ENCODE results near the gene TLL2. TPM values are rescaled to one million over a fixed set of nuclear protein-coding genes. Genes with fewer than 3 reads are reported as not detected.

The TLL2 gene
- total RNA-seq, 1 experiment from 2014 or later = 0.11 TPM

DNA sequence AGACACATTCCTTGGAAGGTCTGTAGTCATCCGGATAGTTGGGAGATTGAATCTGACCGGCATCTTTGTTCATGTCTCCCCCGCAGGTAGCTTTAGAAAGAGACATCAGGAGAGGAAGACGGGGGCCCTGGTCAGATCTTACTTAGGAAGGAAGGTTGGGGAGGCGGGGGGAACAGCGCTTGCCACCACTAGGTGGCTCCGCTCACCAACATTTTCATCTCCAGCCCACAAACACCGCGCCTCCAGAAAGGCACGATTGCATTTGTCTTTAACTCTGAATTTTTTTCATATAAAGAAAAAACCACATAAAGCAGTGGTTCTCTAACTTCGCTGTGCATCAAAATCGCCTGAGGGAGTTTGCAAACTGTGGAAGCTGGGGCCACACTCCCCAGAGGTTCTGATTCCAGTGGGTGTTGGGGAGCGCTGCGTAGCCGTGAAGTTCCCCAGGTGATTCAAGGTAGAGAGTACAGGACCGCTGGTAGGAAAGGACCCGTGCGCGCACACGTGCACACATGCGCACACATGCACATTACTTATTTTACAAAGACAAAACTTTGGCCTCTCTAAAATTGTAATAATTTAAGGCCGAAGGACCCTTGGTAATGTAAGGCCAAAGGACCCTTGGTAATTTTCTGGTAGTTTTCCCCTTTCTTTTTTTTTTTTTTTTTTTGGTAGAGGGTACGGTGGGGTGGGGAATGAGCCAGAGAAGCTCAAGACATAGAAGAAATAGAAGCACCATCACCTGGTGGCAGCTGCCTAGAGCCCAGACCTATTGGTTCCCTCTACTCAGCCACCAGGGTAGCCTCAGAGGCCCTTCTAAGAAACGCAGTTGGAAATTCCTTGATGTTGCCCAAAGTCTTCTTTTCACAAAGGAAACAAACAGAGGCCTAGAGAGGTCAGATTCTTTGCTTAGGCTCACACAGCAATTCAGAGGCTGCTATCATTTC, 117.5 kb downstream of the TLL2 start:
- POLR2A ChIA-PET (ENCODE audit: low non-redundant PET) = no interaction called here
- Histone ChIP-seq H3K9me3 (ENCODE audit: low read depth, low read length, poor library complexity, severe bottlenecking) (no peaks in the 10 kb centered on the region), H3K4me1 (ENCODE audit: insufficient read depth, low read length, poor library complexity, severe bottlenecking) (peaks cover 9% of the 10 kb centered on the region), H3K4me3 (ENCODE audit: low read depth, low read length, poor library complexity, severe bottlenecking) (no peak overlapping the region), H3K27me3 (replicated peaks; ENCODE audit: insufficient read depth, low read depth, low read length, poor library complexity) (peaks cover 28% of the 10 kb centered on the region), H3K27ac (ENCODE audit: low read depth, low read length, poor library complexity, severe bottlenecking) (no peak overlapping the region), H3K36me3 (ENCODE audit: insufficient read depth, low read length, poor library complexity, severe bottlenecking) (no peaks in the 10 kb centered on the region)
- CTCF ChIA-PET = interaction anchor here (1.0 kb wide), 1 partner anchor 629 kb away, joined by 4 read pairs; no protein-coding TSS in a partner anchor
- no peak for TF ChIP-seq EZH2 (IDR thresholded peaks at IDR 0.05; ENCODE audit: borderline replicate concordance, low read depth, low read length, poor library complexity, severe bottlenecking)
- TF ChIP-seq, protein P1, sequence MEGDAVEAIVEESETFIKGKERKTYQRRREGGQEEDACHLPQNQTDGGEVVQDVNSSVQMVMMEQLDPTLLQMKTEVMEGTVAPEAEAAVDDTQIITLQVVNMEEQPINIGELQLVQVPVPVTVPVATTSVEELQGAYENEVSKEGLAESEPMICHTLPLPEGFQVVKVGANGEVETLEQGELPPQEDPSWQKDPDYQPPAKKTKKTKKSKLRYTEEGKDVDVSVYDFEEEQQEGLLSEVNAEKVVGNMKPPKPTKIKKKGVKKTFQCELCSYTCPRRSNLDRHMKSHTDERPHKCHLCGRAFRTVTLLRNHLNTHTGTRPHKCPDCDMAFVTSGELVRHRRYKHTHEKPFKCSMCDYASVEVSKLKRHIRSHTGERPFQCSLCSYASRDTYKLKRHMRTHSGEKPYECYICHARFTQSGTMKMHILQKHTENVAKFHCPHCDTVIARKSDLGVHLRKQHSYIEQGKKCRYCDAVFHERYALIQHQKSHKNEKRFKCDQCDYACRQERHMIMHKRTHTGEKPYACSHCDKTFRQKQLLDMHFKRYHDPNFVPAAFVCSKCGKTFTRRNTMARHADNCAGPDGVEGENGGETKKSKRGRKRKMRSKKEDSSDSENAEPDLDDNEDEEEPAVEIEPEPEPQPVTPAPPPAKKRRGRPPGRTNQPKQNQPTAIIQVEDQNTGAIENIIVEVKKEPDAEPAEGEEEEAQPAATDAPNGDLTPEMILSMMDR (conservative IDR thresholded peaks at IDR 0.05; ENCODE audit: low read depth, low read length) = peak; percentile 91
- DNase-seq (ENCODE audit: low spot score) = peak; percentile 75
- no TSS peak for BruUV-seq (replicated peaks)
- intact Hi-C loops (cut with micrococcal nuclease; ENCODE audit: unreplicated experiment) = loop anchor here (1.0 to 5.0 kb wide), 5 partner anchors 76 to 631 kb away; no protein-coding TSS in a partner anchor

DNA sequence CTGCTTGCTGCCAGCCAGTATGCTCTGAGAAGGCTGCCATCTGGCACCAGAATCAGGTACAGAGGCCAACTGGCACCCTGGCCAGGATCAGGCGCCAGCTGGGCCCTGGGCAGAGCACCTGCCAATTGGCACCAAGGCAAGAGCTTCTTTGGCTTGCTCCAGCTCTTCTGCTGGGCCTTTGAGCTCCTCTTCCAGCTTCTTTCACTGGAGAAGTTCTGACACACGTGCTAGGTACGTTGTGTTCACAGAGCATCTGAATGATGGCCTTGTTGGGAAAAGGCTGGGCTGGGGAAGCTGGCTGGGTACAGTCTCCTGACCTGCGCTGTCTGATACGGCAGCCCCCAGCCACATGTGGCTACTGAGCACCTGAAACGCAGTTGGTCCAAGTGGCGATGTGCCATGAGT, 123.3 kb downstream of the TLL2 start:
- ChIA-PET POLR2A (ENCODE audit: low non-redundant PET) (no interaction called here), CTCF (no interaction called here)
- H3K27ac ChIP-seq (ENCODE audit: low read depth, low read length, poor library complexity, severe bottlenecking) = no peak overlapping the region
- DNase-seq (ENCODE audit: low spot score) = no peak
- no peak for TF ChIP-seq EZH2 (IDR thresholded peaks at IDR 0.05; ENCODE audit: borderline replicate concordance, low read depth, low read length, poor library complexity, severe bottlenecking)
- TF ChIP-seq, protein P1 (conservative IDR thresholded peaks at IDR 0.05; ENCODE audit: low read depth, low read length) = no peak
- intact Hi-C loops (cut with micrococcal nuclease; ENCODE audit: unreplicated experiment) = no loop called here
- no peak overlapping the region for H3K4me3 ChIP-seq (ENCODE audit: low read depth, low read length, poor library complexity, severe bottlenecking)
- no peaks in the 10 kb centered on the region for H3K9me3 ChIP-seq (ENCODE audit: low read depth, low read length, poor library complexity, severe bottlenecking)
- H3K36me3 ChIP-seq (ENCODE audit: insufficient read depth, low read length, poor library complexity, severe bottlenecking) = no peaks in the 10 kb centered on the region
- H3K27me3 ChIP-seq (replicated peaks; ENCODE audit: insufficient read depth, low read depth, low read length, poor library complexity) = peaks cover 26% of the 10 kb centered on the region
- BruUV-seq (replicated peaks) = no TSS peak
- no peaks in the 10 kb centered on the region for H3K4me1 ChIP-seq (ENCODE audit: insufficient read depth, low read length, poor library complexity, severe bottlenecking)

DNA sequence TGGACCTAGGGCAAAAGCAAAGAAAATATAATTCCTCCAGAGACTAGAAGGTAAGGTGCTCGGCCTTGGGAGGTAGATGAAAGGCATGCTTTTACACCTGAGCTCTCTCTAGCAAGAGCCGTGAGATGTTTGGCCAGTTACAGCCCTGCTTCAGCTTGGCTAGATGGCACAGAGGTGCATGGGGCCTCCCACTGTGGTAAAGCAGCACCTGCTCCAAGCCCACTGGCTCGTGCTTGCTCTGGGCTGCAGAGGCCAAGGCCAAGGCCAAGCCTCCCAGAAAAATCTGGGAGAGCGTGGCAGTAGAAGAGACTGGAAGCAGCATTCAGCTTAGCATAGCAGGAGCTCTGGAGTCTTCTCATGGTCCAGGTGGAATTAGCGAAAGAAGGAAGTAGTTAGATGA, 123.9 kb downstream of the TLL2 start:
- H3K27ac ChIP-seq (ENCODE audit: low read depth, low read length, poor library complexity, severe bottlenecking) = no peak overlapping the region
- DNase-seq (ENCODE audit: low spot score) = no peak
- TF ChIP-seq EZH2 (IDR thresholded peaks at IDR 0.05; ENCODE audit: borderline replicate concordance, low read depth, low read length, poor library complexity, severe bottlenecking) = no peak
- TF ChIP-seq, protein P1 (conservative IDR thresholded peaks at IDR 0.05; ENCODE audit: low read depth, low read length) = no peak
- intact Hi-C loops (cut with micrococcal nuclease; ENCODE audit: unreplicated experiment) = no loop called here
- H3K9me3 ChIP-seq (ENCODE audit: low read depth, low read length, poor library complexity, severe bottlenecking) = no peaks in the 10 kb centered on the region
- H3K4me1 ChIP-seq (ENCODE audit: insufficient read depth, low read length, poor library complexity, severe bottlenecking) = no peaks in the 10 kb centered on the region
- POLR2A ChIA-PET (ENCODE audit: low non-redundant PET) = no interaction called here
- H3K27me3 ChIP-seq (replicated peaks; ENCODE audit: insufficient read depth, low read depth, low read length, poor library complexity) = peaks cover 26% of the 10 kb centered on the region
- no peak overlapping the region for H3K4me3 ChIP-seq (ENCODE audit: low read depth, low read length, poor library complexity, severe bottlenecking)
- no peaks in the 10 kb centered on the region for H3K36me3 ChIP-seq (ENCODE audit: insufficient read depth, low read length, poor library complexity, severe bottlenecking)
- CTCF ChIA-PET = no interaction called here
- BruUV-seq (replicated peaks) = no TSS peak
